GM12878 (cell line): ENCODE results near the gene KLF6. TPM values are rescaled to one million over a fixed set of nuclear protein-coding genes. Genes with fewer than 3 reads are reported as not detected.

Experiments used
- ATF2 ChIP-seq: IDR thresholded peaks from 2 replicates; pipeline ENCODE4 v1.6.1; 2012; ENCODE audit warnings: low read length, inconsistent platforms
- BCL11A ChIP-seq: IDR thresholded peaks from 2 replicates; pipeline ENCODE4 v1.6.1; 2011; ENCODE audit warnings: low read depth, low read length
- BHLHE40 ChIP-seq, 2 experiments: fragments of 450-650 bp in 1 of 2; IDR thresholded peaks; 2 replicates each; pipeline ENCODE4 v1.6.1; 2011 to 2017; ENCODE audit warnings: low read depth in 2 of 2, borderline replicate concordance in 1 of 2, improper control_type of control experiment in 1 of 2, low read length in 1 of 2, mild to moderate bottlenecking in 1 of 2
- CHD2 ChIP-seq: IDR thresholded peaks from 2 replicates; pipeline ENCODE4 v1.6.1; 2011; ENCODE audit warnings: low read depth, low read length, improper control_type of control experiment, borderline replicate concordance
- ESRRA ChIP-seq: IDR thresholded peaks from 2 replicates; pipeline ENCODE4 v1.6.1; 2012; ENCODE audit warnings: mild to moderate bottlenecking, low read length, improper control_type of control experiment
- HDGF ChIP-seq: fragments of 450-650 bp; IDR thresholded peaks from 2 replicates; pipeline ENCODE4 v1.6.1; 2016; ENCODE audit warnings: antibody characterized with exemption
- IKZF2 ChIP-seq, 2 experiments: fragments of 450-650 bp; IDR thresholded peaks; 2 replicates each; pipeline ENCODE4 v1.6.1; 2017; ENCODE audit warnings: mild to moderate bottlenecking in 2 of 2, moderate library complexity in 2 of 2
- MYB ChIP-seq: fragments of 150-350 bp; IDR thresholded peaks from 2 replicates; pipeline ENCODE4 v1.6.1; 2014; ENCODE audit warnings: mild to moderate bottlenecking, low read depth, low read length, borderline replicate concordance
- NR2C1 ChIP-seq: fragments of 450-650 bp; IDR thresholded peaks from 2 replicates; pipeline ENCODE4 v1.6.1; 2017; ENCODE audit warnings: antibody characterized with exemption, mild to moderate bottlenecking, moderate library complexity
- NR2C2 ChIP-seq: IDR thresholded peaks from 2 replicates; pipeline ENCODE4 v1.6.1; 2011; ENCODE audit warnings: borderline replicate concordance, low read depth; ENCODE audit not compliant: control insufficient read depth, insufficient read length
- POLR2AphosphoS5 ChIP-seq: IDR thresholded peaks from 2 replicates; pipeline ENCODE4 v1.6.1; 2011; ENCODE audit warnings: mild to moderate bottlenecking, low read length, inconsistent platforms
- RAD51 ChIP-seq: fragments of 450-650 bp; IDR thresholded peaks from 2 replicates; pipeline ENCODE4 v1.6.1; 2016; ENCODE audit warnings: moderate library complexity, mild to moderate bottlenecking, inconsistent platforms
- SMAD1 ChIP-seq: fragments of 450-650 bp; IDR thresholded peaks from 2 replicates; pipeline ENCODE4 v1.6.1; 2018; ENCODE audit warnings: mild to moderate bottlenecking, low read depth; ENCODE audit not compliant: partially characterized antibody
- ZBED1 ChIP-seq: IDR thresholded peaks from 2 replicates; pipeline ENCODE4 v1.6.1; 2016; ENCODE audit warnings: borderline replicate concordance
- ZNF217 ChIP-seq: fragments of 450-650 bp; IDR thresholded peaks from 2 replicates; pipeline ENCODE4 v1.6.1; 2017; ENCODE audit warnings: antibody characterized with exemption, mild to moderate bottlenecking
- polyA plus RNA-seq, 11 experiments: library from polyadenylated mRNA; depleted of rRNA in 4 of 11; unstranded in 6 of 11; stranded (reverse) in 5 of 11; fragments of >200 nt; fragmentation: Nextera tagmentation in 4 of 11; fragmentation: Illumina TruSeq in 1 of 11; extraction: Ambion mirVana in 4 of 11; extraction: Trizol in 1 of 11; gene quantifications; 1 replicate in 1 of 11; 2 replicates in 10 of 11; pipeline versions ENCODE4 v1.2.1 to v1.2.3, GENCODE V29; 2011 to 2016; ENCODE audit warnings: inconsistent platforms in 2 of 11, missing spikeins in 2 of 11, low read depth in 1 of 11
- total RNA-seq, 4 experiments: library from RNA; depleted of rRNA in 3 of 4; stranded (reverse); fragments of >200 nt in 3 of 4; fragmentation: Illumina TruSeq in 1 of 4; extraction: Trizol in 1 of 4; gene quantifications; 2 replicates each; pipeline versions ENCODE4 v1.2.1 to v1.2.3, GENCODE V29; 2013 to 2021
- TF ChIP-seq, protein P1 (sequence below): fragments of 450-650 bp; IDR thresholded peaks from 2 replicates; pipeline ENCODE4 v1.6.1; 2017; ENCODE audit warnings: mild to moderate bottlenecking, low read depth, inconsistent platforms; ENCODE audit not compliant: poor library complexity, severe bottlenecking

KLF6 gene
- total and polyA plus RNA-seq, 10 of the 15 experiments (the other 5 are each of a cell fraction or from before 2014, with no cell fraction given): 7.4 to 54.1 (median 23.5) TPM

GRCh38 chr10:3828404-3829155, 43.6 kb upstream of the KLF6 start (continued):
- TF ChIP-seq ATF2 (0 out of 2 replicates have a peak, but pooled peaks have one; percentile 17), ZBED1 (no peak), BHLHE40 (IDR thresholded peaks at IDR 0.05; ENCODE audit: borderline replicate concordance in 1 of 2, low read depth in 2 of 2, low read length in 1 of 2) (peak; percentile 84 to 92), NR2C2 (no peak), ESRRA (no peak; the same call in 1 of the 2 replicates), MYB (no peak), SMAD1 (no peak), CHD2 (no peak), ZNF217 (no peak), POLR2AphosphoS5 (no peak), IKZF2 (IDR thresholded peaks at IDR 0.05) (peak; percentile 19 to 39; a peak in 2 of 4 replicates), HDGF (peak; percentile 92; the same call in 1 of the 2 replicates), BCL11A (no peak), NR2C1 (peak; percentile 73), RAD51 (peak; percentile 92)
- TF ChIP-seq, protein P1, sequence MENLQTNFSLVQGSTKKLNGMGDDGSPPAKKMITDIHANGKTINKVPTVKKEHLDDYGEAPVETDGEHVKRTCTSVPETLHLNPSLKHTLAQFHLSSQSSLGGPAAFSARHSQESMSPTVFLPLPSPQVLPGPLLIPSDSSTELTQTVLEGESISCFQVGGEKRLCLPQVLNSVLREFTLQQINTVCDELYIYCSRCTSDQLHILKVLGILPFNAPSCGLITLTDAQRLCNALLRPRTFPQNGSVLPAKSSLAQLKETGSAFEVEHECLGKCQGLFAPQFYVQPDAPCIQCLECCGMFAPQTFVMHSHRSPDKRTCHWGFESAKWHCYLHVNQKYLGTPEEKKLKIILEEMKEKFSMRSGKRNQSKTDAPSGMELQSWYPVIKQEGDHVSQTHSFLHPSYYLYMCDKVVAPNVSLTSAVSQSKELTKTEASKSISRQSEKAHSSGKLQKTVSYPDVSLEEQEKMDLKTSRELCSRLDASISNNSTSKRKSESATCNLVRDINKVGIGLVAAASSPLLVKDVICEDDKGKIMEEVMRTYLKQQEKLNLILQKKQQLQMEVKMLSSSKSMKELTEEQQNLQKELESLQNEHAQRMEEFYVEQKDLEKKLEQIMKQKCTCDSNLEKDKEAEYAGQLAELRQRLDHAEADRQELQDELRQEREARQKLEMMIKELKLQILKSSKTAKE: peak; percentile 38
